ENCODE data around the gene SKIC2. TPM values are rescaled to one million over a fixed set of nuclear protein-coding genes. Genes with fewer than 3 reads are reported as not detected.

Gene SKIC2
- total and polyA plus RNA-seq, 2 of the 8 experiments (the other 6 are each of a cell fraction or from before 2014, with no cell fraction given) = 42.1 to 59.7 TPM

GRCh38 chr6:31940256-31940664 lies 18.7 kb upstream of the SKIC2 start:
- POLR2A ChIA-PET (ENCODE audit: partially characterized antibody) = interaction anchor here (0.8 to 6.9 kb wide), 6 partner anchors 10 to 42 kb away, joined by 3 to 47 read pairs (median 4); partner anchors contain the start of gene EHMT2
- Histone ChIP-seq H2BK12ac (ENCODE audit: low read depth, low read length) (no peak overlapping the region), H2BK5ac (ENCODE audit: low read depth, low read length) (no peak overlapping the region), H2AFZ (ENCODE audit: low read length) (0 out of 2 replicates have a peak overlapping the region, but pooled peaks have one; percentile 36), H3K4me1 (replicated peaks in 1 of 4; ENCODE audit: control insufficient read depth in 3 of 4, insufficient read depth in 4 of 4, low read length in 3 of 4) (0 out of 7 replicates have a peak, but pooled peaks cover 0 to 2% (median 0%) of the 10 kb centered on the region in 4 experiments), H3K14ac (ENCODE audit: insufficient read length) (no peak overlapping the region), H4K5ac (ENCODE audit: insufficient read length, low read depth, low read length) (no peak overlapping the region), H3K79me1 (ENCODE audit: low read depth, low read length) (no peaks in the 10 kb centered on the region), H2AK5ac (ENCODE audit: low read depth, low read length) (no peak overlapping the region), H3K4me3 (ENCODE audit: extremely low read depth in 1 of 4, insufficient read depth in 2 of 4, low read depth in 3 of 4, low read length in 4 of 4) (no peak overlapping the region), H3K56ac (replicated peaks; ENCODE audit: insufficient read length, low read depth, low read length) (no peak overlapping the region), H2BK20ac (ENCODE audit: low read length) (no peak overlapping the region), H3K27me3 (replicated peaks in 1 of 4; ENCODE audit: control insufficient read depth in 3 of 4, extremely low read depth in 1 of 4, insufficient read depth in 3 of 4, low read length in 3 of 4) (peaks cover 0 to 6% (median 0%) of the 10 kb centered on the region in 4 experiments; a peak in 1 of 7 replicates), H3K18ac (ENCODE audit: extremely low read depth, low read length) (no peak overlapping the region; the same call in 1 of the 2 replicates), H4K91ac (replicated peaks; ENCODE audit: insufficient read length, low read length) (no peak overlapping the region), H2BK15ac (ENCODE audit: low read length) (no peak overlapping the region), H4K8ac (ENCODE audit: extremely low read depth, insufficient read depth, low read length) (no peak overlapping the region), H3K23ac (ENCODE audit: insufficient read length) (no peak overlapping the region), H3K4me2 (ENCODE audit: insufficient read depth in 1 of 2, low read depth in 2 of 2, low read length in 2 of 2) (no peak overlapping the region), H3K36me3 (ENCODE audit: control insufficient read depth in 2 of 4, insufficient read depth in 4 of 4, low read length in 3 of 4) (no peaks in the 10 kb centered on the region), H3K9ac (replicated peaks in 1 of 4; ENCODE audit: extremely low read depth in 1 of 4, low read depth in 3 of 4, low read length in 3 of 4) (no peak overlapping the region), H3K9me3 (ENCODE audit: insufficient read depth in 2 of 2, low read depth in 1 of 2, low read length in 1 of 2) (no peaks in the 10 kb centered on the region), H3K4ac (replicated peaks; ENCODE audit: insufficient read length, low read depth, low read length) (no peak overlapping the region), H2BK120ac (replicated peaks; ENCODE audit: low read depth, low read length) (no peak overlapping the region), H3K79me2 (ENCODE audit: control insufficient read depth in 1 of 2, insufficient read depth in 2 of 2, low read length in 2 of 2) (no peaks in the 10 kb centered on the region), H3K27ac (ENCODE audit: low read depth, low read length) (no peak overlapping the region), H3K23me2 (ENCODE audit: low read depth, low read length) (no peaks in the 10 kb centered on the region), H4K20me1 (replicated peaks in 1 of 2; ENCODE audit: control insufficient read depth in 1 of 2, insufficient read depth in 2 of 2, low read length in 2 of 2) (no peaks in the 10 kb centered on the region)
- TF ChIP-seq MAFK (IDR thresholded peaks at IDR 0.05; ENCODE audit: low read depth, low read length) (no peak), TBP (IDR thresholded peaks at IDR 0.05; ENCODE audit: low read depth, low read length) (no peak), KDM4A (IDR thresholded peaks at IDR 0.05; ENCODE audit: low read depth, low read length, severe bottlenecking) (no peak), EGR1 (IDR thresholded peaks at IDR 0.05; ENCODE audit: borderline replicate concordance, low read depth, low read length) (no peak)
- CTCF ChIA-PET (ENCODE audit: partially characterized antibody) = interaction anchor here (0.6 to 7.8 kb wide), 6 partner anchors 11 to 343 kb away, joined by 3 to 53 read pairs (median 4); no protein-coding TSS in a partner anchor
- 60% methylated on average over 6 of the region's 6 CpGs; no CpG with 5 or more reads in 1 of the 2 experiments for WGBS, 2 experiments (ENCODE audit: extremely low coverage in 1 of 2, insufficient coverage in 1 of 2, insufficient read length in 1 of 2, insufficient replicate concordance in 2 of 2, low coverage in 1 of 2, low lambda C conversion rate in 2 of 2, missing lambda C conversion rate in 1 of 2)
- no peak for FAIRE-seq
- no peak for DNase-seq (ENCODE audit: low read depth in 1 of 2, low spot score in 2 of 2)
